NCI-H2196 treated with DMSO at 0.1 percent for 48 hours (cell line): Measurements from ENCODE around the gene C10orf95.

ENCODE experiments used
- DNase-seq: peaks from one replicate; lab custom pipeline; 2025; ENCODE audit not compliant: unreplicated experiment; lab: John Stamatoyannopoulos, UW

C10orf95 gene

DNA sequence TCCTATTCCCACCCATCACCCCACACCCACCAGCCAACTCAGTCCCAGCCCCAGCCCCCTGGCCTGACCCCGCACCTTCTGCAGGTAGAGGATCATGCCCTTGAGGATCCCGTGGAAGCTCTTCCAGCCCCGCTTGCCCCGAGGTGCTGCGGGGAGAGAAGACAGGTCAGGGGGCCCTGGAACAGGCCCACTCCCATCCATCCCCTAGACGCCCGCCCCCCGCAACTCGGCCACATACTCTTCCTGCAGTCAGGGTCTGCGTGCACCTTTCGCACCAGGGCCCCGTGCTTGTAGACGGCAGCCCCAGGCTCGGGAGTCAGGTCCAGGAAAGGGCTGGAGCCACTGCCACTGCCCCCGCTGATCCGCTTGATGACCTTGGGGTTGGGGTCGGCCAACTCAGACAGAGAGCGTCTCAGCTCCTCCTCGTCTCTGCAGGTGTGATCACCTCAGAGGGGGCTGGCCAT, 46.2 kb downstream of the C10orf95 start:
- no peak for DNase-seq

DNA sequence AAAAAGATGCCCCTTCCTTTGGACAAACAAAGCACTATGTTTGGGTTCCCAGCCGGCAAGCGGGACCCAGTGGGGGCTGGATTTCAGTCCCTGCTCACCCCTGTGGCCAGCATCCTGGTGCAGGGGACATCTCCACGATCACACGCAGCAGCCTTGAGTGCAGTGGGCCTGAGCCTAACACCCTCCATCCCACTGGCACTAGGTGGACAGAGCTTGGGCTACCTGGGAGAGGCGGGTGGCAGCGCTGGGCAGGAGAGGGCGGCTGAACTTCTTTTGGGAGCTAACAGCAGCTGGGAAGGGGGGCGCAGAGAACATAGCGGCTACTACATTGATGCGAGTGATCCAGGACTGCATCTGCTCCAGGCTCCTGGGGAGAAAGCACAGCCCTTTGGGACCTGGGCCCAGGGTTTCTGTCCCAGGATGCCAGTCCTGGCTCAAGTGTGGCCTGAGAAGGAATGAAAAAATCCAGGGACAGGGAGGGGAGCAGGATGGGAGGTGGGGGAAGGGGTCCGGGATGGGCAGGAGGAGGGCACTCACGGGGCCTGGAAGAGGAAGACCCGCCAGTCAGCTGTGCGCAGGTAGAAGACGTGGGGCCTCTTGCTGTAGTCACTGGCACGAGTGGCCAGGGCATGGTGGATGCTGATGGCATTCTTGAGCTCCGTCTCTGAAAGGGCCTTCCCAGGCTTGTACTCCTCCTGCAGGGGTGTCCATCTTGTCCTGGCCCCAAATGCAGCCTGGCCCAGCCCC, 46.8 kb downstream of the C10orf95 start:
- no peak for DNase-seq

DNA sequence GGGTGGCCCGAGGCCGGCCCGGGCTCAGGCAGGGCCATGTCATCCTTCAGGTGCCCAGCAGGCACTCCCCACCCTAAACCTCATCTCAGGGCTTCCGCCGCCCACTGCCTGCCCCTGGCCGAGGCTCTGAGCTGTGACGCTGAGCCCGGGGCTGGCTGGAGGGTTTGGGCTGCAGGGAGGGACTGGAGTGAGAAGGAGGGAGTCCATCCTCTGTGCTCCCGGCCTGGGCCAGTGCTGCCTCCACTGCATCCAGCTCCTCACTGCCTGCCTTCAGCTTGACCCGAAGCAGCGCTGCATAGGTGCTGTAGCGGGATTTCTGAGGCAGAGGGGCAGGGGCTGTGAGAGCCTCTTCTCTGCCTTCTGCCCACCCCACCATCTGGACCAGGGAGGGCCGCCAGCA, 48.2 kb downstream of the C10orf95 start:
- no peak for DNase-seq

DNA sequence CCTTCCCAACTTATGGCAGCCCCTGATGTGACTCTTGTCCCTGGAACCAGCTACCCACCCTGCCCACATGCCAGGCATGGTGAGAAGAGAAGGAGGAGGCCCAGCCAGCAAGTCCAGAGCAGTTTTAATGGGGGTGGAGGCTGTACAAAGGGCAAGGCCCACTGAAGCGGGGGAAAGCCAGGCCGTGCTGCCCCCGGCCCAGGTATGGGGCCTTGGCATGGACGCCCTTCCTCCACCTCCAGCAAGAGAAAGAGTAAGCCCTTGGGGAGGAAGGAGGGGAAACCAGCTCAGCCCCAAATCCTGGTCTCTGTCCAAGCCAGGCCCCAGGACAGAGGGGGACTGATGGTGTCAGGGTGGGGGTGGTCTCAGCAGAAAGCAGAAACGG, 48.8 kb downstream of the C10orf95 start:
- DNase-seq: no peak

DNA sequence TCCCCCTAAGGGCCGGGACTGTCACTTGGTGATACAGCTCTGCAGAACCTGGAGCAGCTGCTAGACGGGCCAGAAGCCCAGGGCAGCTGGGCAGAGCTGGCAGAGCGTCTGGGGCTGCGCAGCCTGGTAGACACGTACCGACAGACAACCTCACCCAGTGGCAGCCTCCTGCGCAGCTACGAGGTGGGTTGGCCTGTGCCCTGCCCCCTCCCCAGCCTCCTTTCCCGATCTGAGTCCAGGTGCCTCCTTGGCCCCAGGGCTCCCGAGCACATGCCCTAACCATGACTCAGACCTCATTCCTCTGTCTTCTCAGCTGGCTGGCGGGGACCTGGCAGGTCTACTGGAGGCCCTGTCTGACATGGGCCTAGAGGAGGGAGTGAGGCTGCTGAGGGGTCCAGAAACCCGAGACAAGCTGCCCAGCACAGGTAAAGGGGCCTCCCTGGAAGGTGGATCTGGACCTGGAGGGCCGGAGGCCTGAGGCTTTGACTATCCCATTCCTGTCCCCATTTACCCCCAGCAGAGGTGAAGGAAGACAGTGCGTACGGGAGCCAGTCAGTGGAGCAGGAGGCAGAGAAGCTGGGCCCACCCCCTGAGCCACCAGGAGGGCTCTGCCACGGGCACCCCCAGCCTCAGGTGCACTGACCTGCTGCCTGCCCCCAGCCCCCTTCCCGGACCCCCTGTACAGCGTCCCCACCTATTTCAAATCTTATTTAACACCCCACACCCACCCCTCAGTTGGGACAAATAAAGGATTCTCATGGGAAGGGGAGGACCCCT, 49.4 kb downstream of the C10orf95 start:
- no peak for DNase-seq

DNA sequence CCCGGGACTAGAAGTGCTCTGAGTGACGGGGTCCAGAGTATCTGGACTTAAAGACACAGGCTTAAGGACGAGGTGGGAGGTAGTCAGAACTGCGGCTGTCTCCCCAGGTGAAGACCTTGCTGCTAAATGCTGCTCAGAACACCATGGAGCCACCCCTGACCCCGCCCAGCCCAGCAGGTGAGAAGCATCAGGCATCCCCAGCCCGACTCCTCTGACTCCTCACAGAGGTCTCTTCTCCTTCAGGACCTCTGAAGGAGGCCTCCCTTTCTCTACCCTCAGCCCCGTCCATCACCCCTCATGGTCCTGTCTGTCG, 50.0 kb downstream of the C10orf95 start:
- no peak for DNase-seq

DNA sequence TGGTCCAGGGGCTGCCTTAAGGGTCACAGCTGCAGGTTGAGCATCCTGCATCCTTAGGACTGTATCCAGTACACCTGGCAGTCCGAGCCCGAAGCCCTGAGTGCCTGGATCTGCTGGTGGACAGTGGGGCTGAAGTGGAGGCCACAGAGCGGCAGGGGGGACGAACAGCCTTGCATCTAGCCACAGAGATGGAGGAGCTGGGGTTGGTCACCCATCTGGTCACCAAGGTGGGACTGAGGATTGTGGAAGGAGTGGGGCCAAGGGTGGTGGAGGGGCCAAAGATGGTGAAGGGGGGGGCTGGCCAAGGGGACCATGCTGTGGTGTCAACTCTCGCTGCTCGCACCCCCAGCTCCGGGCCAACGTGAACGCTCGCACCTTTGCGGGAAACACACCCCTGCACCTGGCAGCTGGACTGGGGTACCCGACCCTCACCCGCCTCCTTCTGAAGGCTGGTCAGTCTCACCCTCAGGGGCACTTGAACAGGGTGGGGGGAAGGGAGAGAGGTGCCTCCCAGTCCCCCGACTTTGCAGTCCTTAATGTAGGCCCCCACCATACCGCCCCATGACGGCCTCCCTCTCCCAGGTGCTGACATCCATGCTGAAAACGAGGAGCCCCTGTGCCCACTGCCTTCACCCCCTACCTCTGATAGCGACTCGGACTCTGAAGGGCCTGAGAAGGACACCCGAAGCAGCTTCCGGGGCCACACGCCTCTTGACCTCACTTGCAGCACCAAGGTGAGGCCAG, 50.6 kb downstream of the C10orf95 start:
- DNase-seq: no peak

DNA sequence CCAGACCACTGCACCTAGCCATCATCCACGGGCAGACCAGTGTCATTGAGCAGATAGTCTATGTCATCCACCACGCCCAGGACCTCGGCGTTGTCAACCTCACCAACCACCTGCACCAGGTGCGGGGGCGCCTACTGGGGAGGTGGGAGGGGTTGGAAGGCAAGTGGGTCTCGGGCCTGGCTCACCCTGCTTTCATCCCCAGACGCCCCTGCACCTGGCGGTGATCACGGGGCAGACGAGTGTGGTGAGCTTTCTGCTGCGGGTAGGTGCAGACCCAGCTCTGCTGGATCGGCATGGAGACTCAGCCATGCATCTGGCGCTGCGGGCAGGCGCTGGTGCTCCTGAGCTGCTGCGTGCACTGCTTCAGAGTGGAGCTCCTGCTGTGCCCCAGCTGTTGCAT, 51.3 kb downstream of the C10orf95 start:
- DNase-seq: no peak
